Measurements from ENCODE around the gene FLT4.

GRCh38 chr5:180557217-180557809, 92.1 kb downstream of the FLT4 start:
- TF ChIP-seq YY1 (IDR thresholded peaks at IDR 0.05; ENCODE audit: insufficient read depth, insufficient read length): no peak
- no peak for TF ChIP-seq ZNF274 (IDR thresholded peaks at IDR 0.05; ENCODE audit: low read depth, low read length)

Measured in NT2/D1 (cell line).